CD4-positive, alpha-beta T cell treated with Interleukin-21 for 1 hour (primary cell): ENCODE measurements around the gene SNUPN.

Experiments
- DNase-seq: peaks from one replicate; pipeline ENCODE4 v3.0.0-alpha.2; 2020

SNUPN gene

GRCh38 chr15:75625542-75626347 lies at the start of gene SNUPN:
Gene SNUPN (minus strand): TSS chr15:75625725. CDS start chr15:75621051, 4,674 bp downstream.
- DNase-seq, result peak; percentile 93

- DNase-seq, result no peak
Observed at GRCh38 chr15:75674366-75674765, 48.8 kb upstream of the SNUPN start.

- no peak for DNase-seq
Observed at GRCh38 chr15:75673426-75674235, 48.1 kb upstream of the SNUPN start.

- no peak for DNase-seq
Observed at GRCh38 chr15:75672646-75673425, 47.3 kb upstream of the SNUPN start.

GRCh38 chr15:75671730-75672602 lies 46.4 kb upstream of the SNUPN start:
- no peak for DNase-seq

GRCh38 chr15:75669879-75670212 lies 44.3 kb upstream of the SNUPN start:
- no peak for DNase-seq

- no peak for DNase-seq
Observed at GRCh38 chr15:75669191-75669878, 43.8 kb upstream of the SNUPN start.

GRCh38 chr15:75666823-75667501 lies 41.4 kb upstream of the SNUPN start:
- DNase-seq, result no peak

GRCh38 chr15:75663931-75664421 lies 38.5 kb upstream of the SNUPN start:
- DNase-seq, result no peak

GRCh38 chr15:75662823-75663519 lies 37.4 kb upstream of the SNUPN start:
- no peak for DNase-seq

GRCh38 chr15:75661756-75662140 lies 36.2 kb upstream of the SNUPN start:
- DNase-seq, result no peak

GRCh38 chr15:75661100-75661755 lies 35.7 kb upstream of the SNUPN start:
- no peak for DNase-seq

- DNase-seq, result no peak
Observed at GRCh38 chr15:75659928-75660645, 34.6 kb upstream of the SNUPN start.

GRCh38 chr15:75659141-75659771 lies 33.7 kb upstream of the SNUPN start:
- no peak for DNase-seq

GRCh38 chr15:75656813-75657212 lies 31.3 kb upstream of the SNUPN start:
- DNase-seq, result no peak

- DNase-seq, result no peak
Observed at GRCh38 chr15:75656331-75656730, 30.8 kb upstream of the SNUPN start.

- DNase-seq, result no peak
Observed at GRCh38 chr15:75655931-75656330, 30.4 kb upstream of the SNUPN start.

GRCh38 chr15:75654201-75654907 lies 28.8 kb upstream of the SNUPN start:
- DNase-seq, result no peak
